IMR-90 (cell line): ENCODE measurements around the gene KIAA1328.

Experiments used
- CEBPB ChIP-seq: IDR thresholded peaks from 2 replicates; pipeline ENCODE4 v1.6.1; 2012; ENCODE audit warnings: low read depth, low read length, improper control_type of control experiment
- CTCF ChIP-seq: conservative IDR thresholded peaks from 2 replicates; pipeline ENCODE4 v1.5.1; 2012; ENCODE audit warnings: mild to moderate bottlenecking, low read depth, low read length, improper control_type of control experiment
- ELK1 ChIP-seq: fragments of 150-350 bp; IDR thresholded peaks from 2 replicates; pipeline ENCODE4 v1.6.1; 2016; ENCODE audit warnings: low read depth, mild to moderate bottlenecking, low read length, moderate library complexity, borderline replicate concordance
- FOS ChIP-seq: fragments of 150-350 bp; IDR thresholded peaks from 2 replicates; pipeline ENCODE4 v1.6.1; 2016; ENCODE audit warnings: low read depth, low read length
- MAFK ChIP-seq: IDR thresholded peaks from 2 replicates; pipeline ENCODE4 v1.6.1; 2012; ENCODE audit warnings: low read depth, low read length, improper control_type of control experiment
- POLR2A ChIP-seq: IDR thresholded peaks from 2 replicates; pipeline ENCODE4 v1.6.1; 2012; ENCODE audit warnings: mild to moderate bottlenecking, low read depth, low read length
- RFX5 ChIP-seq: IDR thresholded peaks from 2 replicates; pipeline ENCODE4 v1.8.0; 2012; ENCODE audit warnings: low read depth, mild to moderate bottlenecking, low read length, moderate library complexity
- USF2 ChIP-seq: fragments of 150-350 bp; IDR thresholded peaks from 2 replicates; pipeline ENCODE4 v1.6.1; 2017; ENCODE audit warnings: mild to moderate bottlenecking, antibody characterized with exemption, low read length, low read depth

DNA sequence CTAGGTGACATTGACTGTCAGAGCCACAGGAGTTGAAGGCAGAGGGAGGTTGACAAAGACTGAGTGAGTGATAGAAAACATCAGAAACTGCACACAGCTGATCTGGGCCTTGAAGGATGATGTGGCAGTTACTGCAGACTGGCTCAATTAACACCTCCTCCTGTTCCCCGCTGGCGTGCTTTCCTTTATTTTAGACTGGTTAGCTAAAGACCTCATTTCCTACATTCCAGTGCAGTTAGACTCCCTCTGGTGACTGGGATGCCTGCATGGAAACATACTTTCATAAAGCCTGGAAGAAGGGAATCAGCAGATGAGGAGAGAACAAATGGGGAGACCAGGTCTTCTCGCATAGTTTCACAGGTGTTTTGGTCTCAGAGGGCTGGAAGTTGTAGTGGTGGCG, 7.2 kb upstream of the KIAA1328 start:
- TF ChIP-seq POLR2A, result no peak
- no peak for TF ChIP-seq CTCF
- TF ChIP-seq FOS, result no peak
- no peak for TF ChIP-seq RFX5
- no peak for TF ChIP-seq MAFK
- TF ChIP-seq USF2, result no peak
- TF ChIP-seq ELK1, result no peak
- TF ChIP-seq CEBPB, result no peak
